WTC11 (cell line): ENCODE data around the gene PPP1R11. TPM values are rescaled to one million over a fixed set of nuclear protein-coding genes. Genes with fewer than 3 reads are reported as not detected.

Experiments used
- ATAC-seq: fragments of 200-7000 bp; cut with Tn5 transposase; 2 replicates; pipeline ENCODE4 v1.10.0; 2021; ENCODE audit warnings: mild to moderate bottlenecking, moderate library complexity
- CTCF ChIA-PET: fragments of 300-600 bp; sonication (Branson Sonifier 250); formaldehyde crosslinking; loops from one replicate; lab custom pipeline; 2021; ENCODE audit warnings: antibody characterized with exemption; lab: Charles Lee
- POLR2A ChIA-PET: fragments of 350-600 bp; sonication (Branson Sonifier 250); formaldehyde crosslinking; loops from one replicate; lab custom pipeline; 2021; ENCODE audit warnings: antibody characterized with exemption; lab: Charles Lee
- DNase-seq: peaks from one replicate; pipeline ENCODE4 v3.0.0; 2021; ENCODE audit warnings: low spot score
- H3K27ac Mint-ChIP-seq: 2 replicates; pipeline ENCODE4 v1.8.0; 2021; ENCODE audit warnings: mixed read lengths
- H3K27me3 Mint-ChIP-seq: 2 replicates; pipeline ENCODE4 v1.8.0; 2021; ENCODE audit warnings: low read depth, mild to moderate bottlenecking, moderate library complexity, mixed read lengths
- H3K36me3 Mint-ChIP-seq: 2 replicates; pipeline ENCODE4 v1.8.0; 2021; ENCODE audit warnings: mixed read lengths
- H3K4me1 Mint-ChIP-seq: 2 replicates; pipeline ENCODE4 v1.8.0; 2022; ENCODE audit warnings: mixed read lengths
- H3K4me3 Mint-ChIP-seq: 2 replicates; pipeline ENCODE4 v1.8.0; 2021; ENCODE audit warnings: mild to moderate bottlenecking, moderate library complexity, mixed read lengths
- H3K9me3 Mint-ChIP-seq: 2 replicates; pipeline ENCODE4 v1.8.0; 2021; ENCODE audit warnings: mixed read lengths
- ATF1 ChIP-seq: sonication (generic); formaldehyde crosslinking; IDR thresholded peaks from 2 replicates; pipeline ENCODE4 v1.8.1; 2023; ENCODE audit warnings: mild to moderate bottlenecking, moderate library complexity, missing genetic modification reagents
- CBFB ChIP-seq: sonication (generic); formaldehyde crosslinking; IDR thresholded peaks from 2 replicates; pipeline ENCODE4 v1.8.1; 2022; ENCODE audit warnings: mild to moderate bottlenecking, low read depth, missing genetic modification reagents
- CDX4 ChIP-seq: fragments of 250-450 bp; sonication (Bioruptor Pico); IDR thresholded peaks from 2 replicates; pipeline ENCODE4 v1.9.0; 2021; ENCODE audit warnings: moderate library complexity, mild to moderate bottlenecking, inconsistent platforms, borderline replicate concordance
- FOXJ3 ChIP-seq: sonication (generic); formaldehyde crosslinking; IDR thresholded peaks from 2 replicates; pipeline ENCODE4 v1.9.0; 2021; ENCODE audit warnings: missing genetic modification reagents, mild to moderate bottlenecking, borderline replicate concordance
- FOXP1 ChIP-seq: sonication (generic); formaldehyde crosslinking; IDR thresholded peaks from 2 replicates; pipeline ENCODE4 v1.8.0; 2022; ENCODE audit warnings: missing genetic modification reagents, mild to moderate bottlenecking, moderate library complexity, borderline replicate concordance
- GABPB1 ChIP-seq: sonication (generic); formaldehyde crosslinking; IDR thresholded peaks from 2 replicates; pipeline ENCODE4 v1.8.1; 2023; ENCODE audit warnings: mild to moderate bottlenecking, missing genetic modification reagents
- HMGXB4 ChIP-seq: sonication (generic); formaldehyde crosslinking; IDR thresholded peaks from 2 replicates; pipeline ENCODE4 v1.8.1; 2023; ENCODE audit warnings: mild to moderate bottlenecking, moderate library complexity, missing genetic modification reagents
- IRF1 ChIP-seq: sonication (generic); formaldehyde crosslinking; IDR thresholded peaks from 2 replicates; pipeline ENCODE4 v1.8.0; 2023; ENCODE audit warnings: missing genetic modification reagents
- MAX ChIP-seq: sonication (generic); formaldehyde crosslinking; IDR thresholded peaks from 2 replicates; pipeline ENCODE4 v1.8.0; 2022; ENCODE audit warnings: mild to moderate bottlenecking, missing genetic modification reagents
- MLX ChIP-seq: sonication (generic); formaldehyde crosslinking; IDR thresholded peaks from 2 replicates; pipeline ENCODE4 v1.8.1; 2023; ENCODE audit warnings: mild to moderate bottlenecking, missing genetic modification reagents, moderate library complexity
- NFE2L1 ChIP-seq: sonication (generic); formaldehyde crosslinking; IDR thresholded peaks from 2 replicates; pipeline ENCODE4 v1.8.1; 2023; ENCODE audit warnings: missing genetic modification reagents
- NR1H2 ChIP-seq: sonication (generic); formaldehyde crosslinking; IDR thresholded peaks from 2 replicates; pipeline ENCODE4 v1.9.0; 2021; ENCODE audit warnings: mild to moderate bottlenecking, moderate library complexity, missing genetic modification reagents
- PRRX2 ChIP-seq: fragments of 250-450 bp; sonication (Bioruptor Pico); IDR thresholded peaks from 2 replicates; pipeline ENCODE4 v1.8.0; 2021; ENCODE audit warnings: mild to moderate bottlenecking
- TCF7 ChIP-seq: sonication (generic); formaldehyde crosslinking; IDR thresholded peaks from 2 replicates; pipeline ENCODE4 v1.8.0; 2022; ENCODE audit warnings: mild to moderate bottlenecking, low read depth, missing genetic modification reagents, moderate library complexity
- TEAD4 ChIP-seq: sonication (generic); formaldehyde crosslinking; IDR thresholded peaks from 2 replicates; pipeline ENCODE4 v1.8.0; 2022; ENCODE audit warnings: mild to moderate bottlenecking, missing genetic modification reagents
- TP53 ChIP-seq: sonication (generic); formaldehyde crosslinking; IDR thresholded peaks from 2 replicates; pipeline ENCODE4 v1.8.1; 2023; ENCODE audit warnings: mild to moderate bottlenecking, missing genetic modification reagents
- ZNF121 ChIP-seq: sonication (generic); formaldehyde crosslinking; IDR thresholded peaks from 2 replicates; pipeline ENCODE4 v1.8.0; 2023; ENCODE audit warnings: missing genetic modification reagents
- ZNF317 ChIP-seq: sonication (generic); formaldehyde crosslinking; IDR thresholded peaks from 2 replicates; pipeline ENCODE4 v1.8.1; 2023; ENCODE audit warnings: low read depth, mild to moderate bottlenecking, moderate library complexity, missing genetic modification reagents, borderline replicate concordance
- ZSCAN18 ChIP-seq: fragments of 250-450 bp; sonication (Bioruptor Pico); IDR thresholded peaks from 2 replicates; pipeline ENCODE4 v2.1.2; 2022; ENCODE audit warnings: mild to moderate bottlenecking, moderate library complexity
- total RNA-seq: library from RNA; stranded (reverse); gene quantifications from 3 replicates; pipeline ENCODE4 v1.2.3, GENCODE V29; 2021

PPP1R11 gene
- total RNA-seq, 1 experiment from 2014 or later = 25.0 TPM

- POLR2A ChIA-PET = interaction anchor here (1.0 to 1.2 kb wide), 4 partner anchors 28 to 110 kb away, joined by 3 to 7 read pairs (median 3); partner anchors contain the start of genes RNF39 and TRIM26
- Mint-ChIP-seq H3K9me3 (no peaks in the 10 kb centered on the region), H3K27ac (no peak overlapping the region), H3K4me1 (peaks cover 30% of the 10 kb centered on the region), H3K27me3 (peaks cover 83% of the 10 kb centered on the region), H3K36me3 (no peaks in the 10 kb centered on the region), H3K4me3 (peak overlapping the region; percentile 80)
- DNase-seq = no peak
- CTCF ChIA-PET = interaction anchor here (0.6 to 6.6 kb wide), 39 partner anchors 8 to 364 kb away, joined by 3 to 389 read pairs (median 5); partner anchors contain the start of genes POLR1H, RNF39, TRIM15 and TRIM26
- ATAC-seq = peak; percentile 7
- no peak for TF ChIP-seq ZNF317 (CRISPR knock-in tag)
- no peak for TF ChIP-seq ATF1 (CRISPR knock-in tag)
- no peak for TF ChIP-seq NFE2L1 (CRISPR knock-in tag)
- TF ChIP-seq ZSCAN18 = no peak
- no peak for TF ChIP-seq FOXJ3 (CRISPR knock-in tag)
- no peak for TF ChIP-seq GABPB1 (CRISPR knock-in tag)
- no peak for TF ChIP-seq TCF7 (CRISPR knock-in tag)
- TF ChIP-seq CDX4 (CRISPR knock-in tag) = no peak
- no peak for TF ChIP-seq TEAD4
- TF ChIP-seq IRF1 (CRISPR knock-in tag) = no peak
- TF ChIP-seq CBFB (CRISPR knock-in tag) = no peak
- TF ChIP-seq FOXP1 (CRISPR knock-in tag) = no peak
- no peak for TF ChIP-seq TP53 (CRISPR knock-in tag)
- TF ChIP-seq HMGXB4 (CRISPR knock-in tag) = no peak
- no peak for TF ChIP-seq MAX
- no peak for TF ChIP-seq NR1H2 (CRISPR knock-in tag)
- TF ChIP-seq ZNF121 (CRISPR knock-in tag) = no peak
- no peak for TF ChIP-seq MLX (CRISPR knock-in tag)
- TF ChIP-seq PRRX2 = no peak
These were observed 35.5 kb downstream of the PPP1R11 start for GRCh38 chr6:30102414-30102969.
